Subcutaneous adipose tissue (tissue), 4 donors: ENCODE measurements around the gene TRIM33. TPM values are rescaled to one million over a fixed set of nuclear protein-coding genes. Genes with fewer than 3 reads are reported as not detected.

Source experiments
- CTCF ChIP-seq: fragments of 450-650 bp; IDR thresholded peaks from one replicate; pipeline ENCODE4 v1.5.1; 2016; ENCODE audit warnings: low read depth, mild to moderate bottlenecking, control low read depth, antibody characterized with exemption, moderate library complexity
- total RNA-seq, 4 donors: library from RNA; depleted of rRNA; stranded (reverse); fragments of >200 nt; gene quantifications; one replicate each; pipeline ENCODE4 v1.1.0, GENCODE V29; 2016

TRIM33 gene
- total RNA-seq, 4 donors from 2014 or later, result 36.2 to 44.3 (median 38.7) TPM

GRCh38 chr1:114485286-114485685, 25.7 kb downstream of the TRIM33 start:
- no peak for TF ChIP-seq CTCF

GRCh38 chr1:114482585-114482984, 28.4 kb downstream of the TRIM33 start:
- no peak for TF ChIP-seq CTCF

- TF ChIP-seq CTCF, result no peak
Observed at GRCh38 chr1:114479134-114479533, 31.9 kb downstream of the TRIM33 start.

GRCh38 chr1:114473796-114474195, 37.2 kb downstream of the TRIM33 start:
- no peak for TF ChIP-seq CTCF

- no peak for TF ChIP-seq CTCF
Observed at GRCh38 chr1:114472408-114472807, 38.6 kb downstream of the TRIM33 start.

GRCh38 chr1:114470681-114471080, 40.3 kb downstream of the TRIM33 start:
- TF ChIP-seq CTCF, result no peak

GRCh38 chr1:114468710-114469468, 42.1 kb downstream of the TRIM33 start:
- no peak for TF ChIP-seq CTCF
